CD4-positive, alpha-beta T cell treated with Interleukin-6 at 100 ng/mL for 8 hours (primary cell): ENCODE results near the gene TEX14.

Experiments used
- DNase-seq: peaks from one replicate; pipeline ENCODE4 v3.0.0-alpha.2; 2020; ENCODE audit warnings: mixed read lengths, low spot score

The TEX14 gene

GRCh38 chr17:58643147-58643546, 48.7 kb downstream of the TEX14 start:
- no peak for DNase-seq

GRCh38 chr17:58641887-58642311, 49.9 kb downstream of the TEX14 start:
- no peak for DNase-seq

- no peak for DNase-seq
Observed at GRCh38 chr17:58640202-58640601, 51.6 kb downstream of the TEX14 start.

GRCh38 chr17:58639681-58640080, 52.2 kb downstream of the TEX14 start:
- DNase-seq, result no peak

GRCh38 chr17:58637011-58637570, 54.8 kb downstream of the TEX14 start:
- no peak for DNase-seq

- DNase-seq, result no peak
Observed at GRCh38 chr17:58632324-58633314, 59.2 kb downstream of the TEX14 start.

GRCh38 chr17:58631523-58632323, 60.1 kb downstream of the TEX14 start:
- peak; percentile 91 for DNase-seq

GRCh38 chr17:58630883-58631522, 60.8 kb downstream of the TEX14 start:
- no peak for DNase-seq

GRCh38 chr17:58626905-58627304, 64.9 kb downstream of the TEX14 start:
- DNase-seq, result no peak

GRCh38 chr17:58624751-58625150, 67.1 kb downstream of the TEX14 start:
- no peak for DNase-seq

GRCh38 chr17:58621174-58621573, 70.7 kb downstream of the TEX14 start:
- DNase-seq, result no peak

GRCh38 chr17:58618336-58618735, 73.5 kb downstream of the TEX14 start:
- DNase-seq, result no peak

GRCh38 chr17:58617563-58617962, 74.3 kb downstream of the TEX14 start:
- DNase-seq, result no peak

GRCh38 chr17:58615768-58616659, 75.8 kb downstream of the TEX14 start:
- DNase-seq, result no peak

GRCh38 chr17:58614859-58615459, 76.9 kb downstream of the TEX14 start:
- no peak for DNase-seq

GRCh38 chr17:58611331-58611730, 80.5 kb downstream of the TEX14 start:
- no peak for DNase-seq

GRCh38 chr17:58606934-58607333, 84.9 kb downstream of the TEX14 start:
- DNase-seq, result no peak

GRCh38 chr17:58605986-58606385, 85.9 kb downstream of the TEX14 start:
- no peak for DNase-seq

- no peak for DNase-seq
Observed at GRCh38 chr17:58605470-58605869, 86.4 kb downstream of the TEX14 start.

GRCh38 chr17:58601976-58602375, 89.9 kb downstream of the TEX14 start:
- no peak for DNase-seq

GRCh38 chr17:58597371-58597770, 94.5 kb downstream of the TEX14 start:
- no peak for DNase-seq
